ENCODE measurements around the gene MLLT3.

MLLT3 gene

GRCh38 chr9:20441711-20442423 is 180.4 kb downstream of the MLLT3 start:
- TF ChIP-seq CTCF (IDR thresholded peaks at IDR 0.05; ENCODE audit: borderline replicate concordance, insufficient read depth, low read depth, low read length), result no peak
- H3K4me3 ChIP-seq (ENCODE audit: low read depth, low read length), result no peak overlapping the region

- no peak overlapping the region for H3K4me3 ChIP-seq (ENCODE audit: low read depth, low read length)
- TF ChIP-seq CTCF (IDR thresholded peaks at IDR 0.05; ENCODE audit: borderline replicate concordance, insufficient read depth, low read depth, low read length), result no peak
Observed at GRCh38 chr9:20441166-20441565, 181.1 kb downstream of the MLLT3 start.

- no peak for TF ChIP-seq CTCF (IDR thresholded peaks at IDR 0.05; ENCODE audit: borderline replicate concordance, insufficient read depth, low read depth, low read length)
- H3K4me3 ChIP-seq (ENCODE audit: low read depth, low read length), result no peak overlapping the region
Observed at GRCh38 chr9:20437476-20437875, 184.8 kb downstream of the MLLT3 start.

- no peak overlapping the region for H3K4me3 ChIP-seq (ENCODE audit: low read depth, low read length)
- no peak for TF ChIP-seq CTCF (IDR thresholded peaks at IDR 0.05; ENCODE audit: borderline replicate concordance, insufficient read depth, low read depth, low read length)
Observed at GRCh38 chr9:20436476-20437195, 185.7 kb downstream of the MLLT3 start.

- no peak overlapping the region for H3K4me3 ChIP-seq (ENCODE audit: low read depth, low read length)
- TF ChIP-seq CTCF (IDR thresholded peaks at IDR 0.05; ENCODE audit: borderline replicate concordance, insufficient read depth, low read depth, low read length), result no peak
Observed at GRCh38 chr9:20428976-20429375, 193.3 kb downstream of the MLLT3 start.

- TF ChIP-seq CTCF (IDR thresholded peaks at IDR 0.05; ENCODE audit: borderline replicate concordance, insufficient read depth, low read depth, low read length), result no peak
- no peak overlapping the region for H3K4me3 ChIP-seq (ENCODE audit: low read depth, low read length)
Observed at GRCh38 chr9:20427359-20427758, 194.9 kb downstream of the MLLT3 start.

- H3K4me3 ChIP-seq (ENCODE audit: low read depth, low read length), result no peak overlapping the region
- TF ChIP-seq CTCF (IDR thresholded peaks at IDR 0.05; ENCODE audit: borderline replicate concordance, insufficient read depth, low read depth, low read length), result no peak
Observed at GRCh38 chr9:20426019-20426418, 196.3 kb downstream of the MLLT3 start.
